SK-N-SH (cell line): ENCODE data around the gene ESYT1. TPM values are rescaled to one million over a fixed set of nuclear protein-coding genes. Genes with fewer than 3 reads are reported as not detected.

Experiments
- CTCF ChIA-PET: fragments of 300-600, 350-600 bp; formaldehyde crosslinking; extraction: SDS; loops from one replicate; lab custom pipeline; 2021; lab: Yijun Ruan, JAX
- POLR2A ChIA-PET: fragments of 350-600 bp; sonication (Branson Sonifier 250); formaldehyde crosslinking; extraction: SDS; loops from one replicate; lab custom pipeline; 2020; ENCODE audit warnings: antibody characterized with exemption, inconsistent platforms; lab: Yijun Ruan, JAX
- DNase-seq: peaks from one replicate; pipeline ENCODE4 v3.0.0; 2012
- H2AFZ ChIP-seq: fragments of 200-600 bp; sonication (generic); 2 replicates; pipeline ENCODE4 v1.8.1; 2016; ENCODE audit warnings: antibody characterized with exemption, mild to moderate bottlenecking, low read depth
- H3F3A ChIP-seq: fragments of 200-600 bp; sonication (generic); replicated peaks from 2 replicates; pipeline ENCODE3; 2016; ENCODE audit warnings: antibody characterized with exemption, mild to moderate bottlenecking; ENCODE audit not compliant: insufficient read depth
- H3K27ac ChIP-seq, 2 experiments: fragments of 200-500 bp in 1 of 2; fragments of 200-600 bp in 1 of 2; sonication (Bioruptor generic) in 1 of 2; sonication (generic), shearing (Covaris generic) in 1 of 2; 2 replicates each; pipeline versions ENCODE4 v1.5.1 to v1.6.1; 2014 to 2016; ENCODE audit warnings: low read depth in 2 of 2, inconsistent platforms in 1 of 2, low read length in 1 of 2, mild to moderate bottlenecking in 1 of 2, mixed read lengths in 1 of 2
- H3K27me3 ChIP-seq: fragments of 200-600 bp; sonication (generic), shearing (Covaris generic); 2 replicates; pipeline ENCODE4 v1.6.1; 2016; ENCODE audit warnings: mixed run types; ENCODE audit not compliant: insufficient read depth
- H3K36me3 ChIP-seq, 2 experiments: fragments of 200-500 bp in 1 of 2; fragments of 200-600 bp in 1 of 2; sonication (Bioruptor generic) in 1 of 2; sonication (generic) in 1 of 2; replicated peaks in 1 of 2; 2 replicates each; pipeline versions ENCODE3 to v1.5.1; 2014 to 2016; ENCODE audit warnings: low read length in 1 of 2, mild to moderate bottlenecking in 1 of 2; ENCODE audit not compliant: insufficient read depth in 2 of 2, control insufficient read depth in 1 of 2
- H3K4me1 ChIP-seq, 2 experiments: fragments of 200-500 bp in 1 of 2; fragments of 200-600 bp in 1 of 2; sonication (Bioruptor generic) in 1 of 2; sonication (generic), shearing (Covaris generic) in 1 of 2; 2 replicates each; pipeline versions ENCODE4 v1.5.1 to v1.6.1; 2014 to 2016; ENCODE audit warnings: low read depth in 1 of 2, low read length in 1 of 2, mixed run types in 1 of 2; ENCODE audit not compliant: insufficient read depth in 2 of 2, control insufficient read depth in 1 of 2
- H3K4me2 ChIP-seq: fragments of 200-600 bp; sonication (generic), shearing (Covaris generic); 2 replicates; pipeline ENCODE4 v1.6.1; 2017; ENCODE audit warnings: mixed run types
- H3K4me3 ChIP-seq, 2 experiments: fragments of 200-500 bp in 1 of 2; fragments of 200-600 bp in 1 of 2; sonication (Bioruptor generic) in 1 of 2; sonication (generic), shearing (Covaris generic) in 1 of 2; 2 replicates each; pipeline versions ENCODE4 v1.5.1 to v1.8.1; 2014 to 2016; ENCODE audit warnings: low read depth in 2 of 2, inconsistent platforms in 1 of 2, low read length in 1 of 2, mild to moderate bottlenecking in 1 of 2, mixed read lengths in 1 of 2, moderate library complexity in 1 of 2
- H3K79me2 ChIP-seq: fragments of 200-600 bp; sonication (generic); 2 replicates; pipeline ENCODE4 v1.8.1; 2017; ENCODE audit warnings: mild to moderate bottlenecking; ENCODE audit not compliant: insufficient read depth
- H3K9ac ChIP-seq: fragments of 200-600 bp; sonication (generic); 2 replicates; pipeline ENCODE4 v1.6.1; 2017; ENCODE audit warnings: mixed run types
- H3K9me2 ChIP-seq: fragments of 200-600 bp; sonication (generic); 2 replicates; pipeline ENCODE4 v1.6.1; 2017; ENCODE audit warnings: mixed run types
- H3K9me3 ChIP-seq: fragments of 200-600 bp; sonication (generic); 2 replicates; pipeline ENCODE4 v1.6.1; 2017; ENCODE audit warnings: mixed run types, mild to moderate bottlenecking, moderate library complexity
- H4K20me1 ChIP-seq: fragments of 200-600 bp; sonication (generic); 2 replicates; pipeline ENCODE4 v1.6.1; 2017; ENCODE audit warnings: mild to moderate bottlenecking, mixed run types; ENCODE audit not compliant: insufficient read depth
- ELF1 ChIP-seq: IDR thresholded peaks from 2 replicates; pipeline ENCODE4 v1.4.0; 2012
- GABPA ChIP-seq: IDR thresholded peaks from 2 replicates; pipeline ENCODE4 v1.4.0; 2012; ENCODE audit warnings: low read depth, mild to moderate bottlenecking
- POLR2AphosphoS5 ChIP-seq: IDR thresholded peaks from 2 replicates; pipeline ENCODE4 v1.6.1; 2012; ENCODE audit warnings: low read depth, low read length
- RCOR1 ChIP-seq: fragments of 150-350 bp; IDR thresholded peaks from 2 replicates; pipeline ENCODE4 v1.6.1; 2017; ENCODE audit warnings: antibody characterized with exemption, low read length
- SIN3A ChIP-seq: IDR thresholded peaks from 2 replicates; pipeline ENCODE4 v1.6.1; 2012; ENCODE audit warnings: low read depth, mild to moderate bottlenecking, low read length, moderate library complexity, borderline replicate concordance
- YY1 ChIP-seq: IDR thresholded peaks from 2 replicates; pipeline ENCODE4 v1.4.0; 2012; ENCODE audit warnings: low read depth, mild to moderate bottlenecking
- WGBS: methylation state at CpG from one replicate; pipeline ENCODE4 v1.1.6; 2017; ENCODE audit warnings: low lambda C conversion rate; 5-methylcytosine and 5-hydroxymethylcytosine counted together
- polyA plus RNA-seq, 3 experiments: library from polyadenylated mRNA; depleted of rRNA; stranded (reverse); fragments of >200 nt; gene quantifications; 2 replicates each; pipeline ENCODE4 v1.2.3, GENCODE V29; 2012
- TF ChIP-seq, protein P1 (sequence below): IDR thresholded peaks from 2 replicates; pipeline ENCODE4; 2012

The ESYT1 gene
- polyA plus RNA-seq, 1 of the 3 experiments (the other 2 are of a cell fraction): 132 TPM

DNA sequence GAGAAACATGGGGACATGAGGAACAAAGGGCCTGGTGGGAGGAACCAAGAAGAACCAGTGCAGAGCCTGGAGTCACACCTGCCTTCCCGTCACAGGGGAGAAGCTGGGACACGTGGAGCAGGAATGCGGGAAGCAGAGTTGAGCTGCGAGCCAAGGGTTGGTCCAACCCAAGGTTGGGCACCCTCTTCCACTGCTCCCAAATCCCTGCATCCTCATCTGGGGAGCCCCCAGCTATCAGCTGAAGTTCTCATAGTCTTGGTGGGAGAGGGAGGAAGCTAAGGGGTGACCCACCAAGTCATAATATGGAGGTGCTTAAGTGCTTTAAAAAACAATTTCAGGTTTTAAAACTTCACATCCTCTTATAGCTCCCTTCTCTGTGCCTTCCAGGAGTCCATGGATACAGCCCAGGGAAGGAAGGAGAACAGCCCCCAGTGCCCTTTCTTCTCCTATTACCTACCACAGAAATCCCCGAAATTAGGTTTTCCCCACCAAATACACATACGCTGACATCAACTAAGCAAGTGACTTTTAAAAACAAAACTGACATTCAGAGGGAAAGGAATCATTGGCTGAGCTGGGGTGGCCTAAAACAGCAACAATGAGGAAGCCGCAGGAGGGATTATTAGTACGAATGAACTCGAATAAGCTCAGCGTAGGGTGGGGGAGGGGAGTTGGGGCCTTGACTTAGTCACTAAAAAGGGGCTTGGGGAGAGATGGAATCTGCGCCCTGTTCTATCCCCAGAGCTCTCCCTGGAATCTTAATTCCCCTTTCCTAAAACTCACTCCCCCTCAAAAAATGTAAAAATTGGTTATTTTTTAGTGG is 34.6 kb downstream of the ESYT1 start:
- Histone ChIP-seq H3K27me3 (no peaks in the 10 kb centered on the region), H3K4me2 (no peak overlapping the region), H3K27ac (peak overlapping the region in 1 of 2 experiments; percentile 14; a peak in 1 of 4 replicates), H3K9ac (no peak overlapping the region), H2AFZ (no peak overlapping the region), H3K9me3 (no peaks in the 10 kb centered on the region), H3K4me3 (no peak overlapping the region), H3K36me3 (peaks cover 54 to 55% of the 10 kb centered on the region in 2 experiments), H3F3A (peaks cover 67% of the 10 kb centered on the region), H4K20me1 (peaks cover 42% of the 10 kb centered on the region), H3K9me2 (no peaks in the 10 kb centered on the region), H3K4me1 (peaks cover 18 to 22% of the 10 kb centered on the region in 2 experiments; a peak in 3 of 4 replicates), H3K79me2 (peaks cover 40% of the 10 kb centered on the region)
- TF ChIP-seq ELF1: no peak
- TF ChIP-seq, protein P1, sequence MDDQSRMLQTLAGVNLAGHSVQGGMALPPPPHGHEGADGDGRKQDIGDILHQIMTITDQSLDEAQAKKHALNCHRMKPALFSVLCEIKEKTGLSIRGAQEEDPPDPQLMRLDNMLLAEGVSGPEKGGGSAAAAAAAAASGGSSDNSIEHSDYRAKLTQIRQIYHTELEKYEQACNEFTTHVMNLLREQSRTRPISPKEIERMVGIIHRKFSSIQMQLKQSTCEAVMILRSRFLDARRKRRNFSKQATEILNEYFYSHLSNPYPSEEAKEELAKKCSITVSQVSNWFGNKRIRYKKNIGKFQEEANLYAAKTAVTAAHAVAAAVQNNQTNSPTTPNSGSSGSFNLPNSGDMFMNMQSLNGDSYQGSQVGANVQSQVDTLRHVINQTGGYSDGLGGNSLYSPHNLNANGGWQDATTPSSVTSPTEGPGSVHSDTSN: 0 out of 2 replicates have a peak, but pooled peaks have one; percentile 2
- no peak for TF ChIP-seq RCOR1
- no peak for TF ChIP-seq GABPA
- POLR2A ChIA-PET: interaction anchor here (1.1 to 2.1 kb wide), 4 partner anchors 13 to 45 kb away, joined by 3 to 12 read pairs (median 6); partner anchors contain the start of genes ESYT1, SMARCC2 and ZC3H10
- 91% methylated on average over 11 of the region's 11 CpGs for WGBS
- DNase-seq: no peak
- CTCF ChIA-PET: interaction anchor here (0.6 to 7.8 kb wide), 8 partner anchors 11 to 44 kb away, joined by 3 to 60 read pairs (median 3); partner anchors contain the start of genes ESYT1, MYL6B, SMARCC2 and ZC3H10

DNA sequence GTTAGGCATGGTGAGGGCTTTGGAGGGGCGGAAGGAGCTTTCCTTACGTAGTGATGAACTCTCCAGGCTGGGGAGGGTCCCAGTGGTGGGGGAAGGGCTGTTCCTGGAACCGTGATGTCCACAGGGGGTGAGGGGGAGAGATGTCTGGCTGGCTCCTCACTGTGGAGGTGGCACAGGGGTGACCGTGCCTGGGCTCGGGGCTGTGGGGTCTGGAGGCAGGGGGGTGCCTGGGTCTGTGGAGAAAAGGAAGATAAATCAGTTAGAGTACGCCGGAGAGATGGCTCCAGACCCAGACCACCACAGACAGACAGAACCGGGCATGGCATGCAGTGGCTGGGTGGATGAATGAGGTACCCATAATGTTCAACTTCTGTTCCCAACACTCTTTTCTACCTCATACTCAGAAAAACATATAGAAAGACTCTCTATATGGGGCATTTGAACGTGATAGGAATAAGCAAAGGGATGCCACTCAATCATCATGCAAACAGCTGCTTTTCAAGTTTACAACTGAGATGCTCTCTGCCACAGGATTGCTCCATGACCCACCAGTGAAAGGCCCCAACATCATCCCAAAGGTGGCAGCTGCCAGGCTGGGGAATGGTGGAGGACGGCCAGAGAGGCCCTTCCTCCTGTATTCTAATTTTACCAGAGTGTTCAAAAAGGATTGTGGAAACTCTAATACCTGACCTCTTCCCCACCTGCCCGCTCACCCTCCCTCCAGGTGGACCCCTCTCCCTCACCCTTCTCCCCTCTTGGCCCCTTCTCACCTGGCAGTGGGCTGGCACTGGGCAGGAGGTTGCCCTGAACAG is 35.7 kb downstream of the ESYT1 start:
- TF ChIP-seq POLR2AphosphoS5 (peak; percentile 11; the same call in 1 of the 2 replicates), SIN3A (peak; percentile 15; the same call in 1 of the 2 replicates), YY1 (no peak)
- POLR2A ChIA-PET: interaction anchor here (1.1 to 1.4 kb wide), 3 partner anchors 25 to 46 kb away, joined by 3 to 7 read pairs (median 6); partner anchors contain the start of genes ESYT1, SMARCC2 and ZC3H10
- H4K20me1 ChIP-seq: peaks cover 42% of the 10 kb centered on the region
- H3K36me3 ChIP-seq: peaks cover 55 to 61% of the 10 kb centered on the region in 2 experiments
- H3K4me1 ChIP-seq: peaks cover 18 to 22% of the 10 kb centered on the region in 2 experiments; a peak in 3 of 4 replicates
- H2AFZ ChIP-seq: no peak overlapping the region
- 90% methylated on average over 7 of the region's 11 CpGs for WGBS
- no peaks in the 10 kb centered on the region for H3K9me2 ChIP-seq
- H3K4me2 ChIP-seq: no peak overlapping the region
- peak overlapping the region; percentile 14 to 31; a peak in 2 of 4 replicates for H3K27ac ChIP-seq
- CTCF ChIA-PET: interaction anchor here (1.2 to 7.8 kb wide), 4 partner anchors 25 to 45 kb away, joined by 3 to 60 read pairs (median 6); partner anchors contain the start of genes SMARCC2 and ZC3H10
- no peaks in the 10 kb centered on the region for H3K27me3 ChIP-seq
- H3K9me3 ChIP-seq: no peaks in the 10 kb centered on the region
- peaks cover 67% of the 10 kb centered on the region for H3F3A ChIP-seq
- no peak for DNase-seq
- H3K9ac ChIP-seq: no peak overlapping the region
- H3K4me3 ChIP-seq: no peak overlapping the region
- peaks cover 34% of the 10 kb centered on the region for H3K79me2 ChIP-seq
